Vagina (tissue), 2 donors: ENCODE measurements around the gene MSL2.

Source experiments
- CTCF ChIP-seq, 3 experiments: fragments of 450-650 bp in 2 of 3; fragments of 200-600 bp in 1 of 3; sonication (generic) in 1 of 3; IDR thresholded peaks; one replicate each; pipeline ENCODE4 v1.5.1; 2017 to 2019; ENCODE audit warnings: antibody characterized with exemption in 3 of 3, mild to moderate bottlenecking in 2 of 3, moderate library complexity in 2 of 3
- POLR2AphosphoS5 ChIP-seq, 2 donors: sonication (generic); formaldehyde crosslinking; IDR thresholded peaks; one replicate each; pipeline ENCODE4 v1.9.0; 2017; ENCODE audit warnings: antibody characterized with exemption in 2 of 2, mild to moderate bottlenecking in 2 of 2, low read depth in 1 of 2; ENCODE audit not compliant: insufficient read depth in 1 of 2

GRCh38 chr3:136197159-136197793, 1.1 kb upstream of the MSL2 start:
- TF ChIP-seq CTCF (IDR thresholded peaks at IDR 0.05) (no peak), POLR2AphosphoS5 (IDR thresholded peaks at IDR 0.05; ENCODE audit: insufficient read depth in 1 of 2, low read depth in 1 of 2) (no peak)
